ENCODE measurements around the gene DBNDD2. TPM values are rescaled to one million over a fixed set of nuclear protein-coding genes. Genes with fewer than 3 reads are reported as not detected.

DBNDD2 gene
- total RNA-seq (100 to 1,000 TPM in 3 of 4 donors, 10 to 100 TPM in 1; 99.7 to 111 (median 103) TPM), polyA plus RNA-seq (100 to 1,000 TPM; 112 to 174 (median 137) TPM)

GRCh38 chr20:45407783-45408645 is at the start of gene DBNDD2:
Gene DBNDD2, plus strand, starts transcription at chr20:45408289. Its CDS starts 179 bp downstream, at chr20:45408468.
- Histone ChIP-seq H3K27ac (peak within 1 kb of the TSS; percentile 94 to 99 (median 97)), H3K4me1 (peaks cover 0 to 42% (median 25%) of the 10 kb centered on the region in 4 donors), H3K36me3 (peaks cover 0 to 42% (median 21%) of the 10 kb centered on the region in 4 donors), H3K4me3 (peak within 1 kb of the TSS; percentile 84 to 97 (median 92)), H3K27me3 (no peaks in the 10 kb centered on the region), H3K9me3 (no peaks in the 10 kb centered on the region)
- DNase-seq: no peak
- TF ChIP-seq CTCF (IDR thresholded peaks at IDR 0.05) (no peak), POLR2AphosphoS5 (IDR thresholded peaks at IDR 0.05) (peak in 2 of 4 donors; percentile 27 to 59)
- WGBS, 2 donors: 40 to 81% methylated on average over 21 of the region's 21 CpGs
- intact Hi-C loops (cut with DNase I): loop anchor here (2.0 to 10.0 kb wide), 4 partner anchors 35 to 443 kb away; partner anchors contain the start of genes STK4, SYS1 and TOMM34

- H3K4me3 ChIP-seq: no peak overlapping the region
- TF ChIP-seq POLR2AphosphoS5 (IDR thresholded peaks at IDR 0.05) (peak in 3 of 4 donors; percentile 7 to 52 (median 12)), POLR2A (IDR thresholded peaks at IDR 0.05) (no peak), EP300 (IDR thresholded peaks at IDR 0.05) (peak in 3 of 4 donors; percentile 71 to 82 (median 74))
- H3K27ac ChIP-seq: peak overlapping the region; percentile 80 to 96 (median 90)
- no peaks in the 10 kb centered on the region for H3K36me3 ChIP-seq
- H3K27me3 ChIP-seq: no peaks in the 10 kb centered on the region
- intact Hi-C loops (cut with DNase I): loop anchor here (2.0 kb wide), 1 partner anchor 14 kb away; no protein-coding TSS in a partner anchor
- H3K9me3 ChIP-seq: no peaks in the 10 kb centered on the region
- peak; percentile 81 for DNase-seq
- H3K4me1 ChIP-seq: peaks cover 0 to 77% (median 66%) of the 10 kb centered on the region in 4 donors
- WGBS, 2 donors: 83 to 89% methylated on average over 7 of the region's 7 CpGs
These were observed 49.1 kb upstream of the DBNDD2 start for GRCh38 chr20:45359069-45359405.

GRCh38 chr20:45359406-45360148 is 48.5 kb upstream of the DBNDD2 start:
- no peak overlapping the region for H3K4me3 ChIP-seq
- H3K27ac ChIP-seq: peak overlapping the region; percentile 80 to 96 (median 90)
- peak; percentile 89 for DNase-seq
- intact Hi-C loops (cut with DNase I): loop anchor here (2.0 to 10.0 kb wide), 3 partner anchors 15 to 575 kb away; partner anchors contain the start of gene PCIF1
- no peaks in the 10 kb centered on the region for H3K36me3 ChIP-seq
- H3K4me1 ChIP-seq: peaks cover 0 to 75% (median 67%) of the 10 kb centered on the region in 4 donors
- 55 to 69% methylated on average over 9 of the region's 9 CpGs for WGBS, 2 donors
- H3K27me3 ChIP-seq: no peaks in the 10 kb centered on the region
- no peaks in the 10 kb centered on the region for H3K9me3 ChIP-seq
- TF ChIP-seq EP300 (IDR thresholded peaks at IDR 0.05) (peak in 3 of 4 donors; percentile 36 to 64 (median 49)), POLR2A (IDR thresholded peaks at IDR 0.05) (no peak), POLR2AphosphoS5 (IDR thresholded peaks at IDR 0.05) (peak in 3 of 4 donors; percentile 73 to 81 (median 80)), CTCF (IDR thresholded peaks at IDR 0.05) (no peak)

GRCh38 chr20:45361793-45362192 is 46.3 kb upstream of the DBNDD2 start:
- peak overlapping the region in 1 of 4 donors; percentile 65 for H3K4me3 ChIP-seq
- H3K4me1 ChIP-seq: peaks cover 0 to 68% (median 63%) of the 10 kb centered on the region in 4 donors
- TF ChIP-seq POLR2AphosphoS5 (IDR thresholded peaks at IDR 0.05) (no peak), CTCF (IDR thresholded peaks at IDR 0.05) (no peak), POLR2A (IDR thresholded peaks at IDR 0.05) (no peak), EP300 (IDR thresholded peaks at IDR 0.05) (no peak)
- no peaks in the 10 kb centered on the region for H3K9me3 ChIP-seq
- H3K27ac ChIP-seq: peak overlapping the region; percentile 88 to 96 (median 94)
- 67 to 68% methylated on average over 6 of the region's 6 CpGs for WGBS, 2 donors
- intact Hi-C loops (cut with DNase I): loop anchor here (2.0 to 10.0 kb wide), 4 partner anchors 39 to 573 kb away; partner anchors contain the start of gene PCIF1
- peaks cover 5 to 16% (median 14%) of the 10 kb centered on the region in 4 donors for H3K36me3 ChIP-seq
- peak; percentile 45 for DNase-seq
- no peaks in the 10 kb centered on the region for H3K27me3 ChIP-seq
